ENCODE measurements around the gene TAPT1.

TAPT1 gene

DNA sequence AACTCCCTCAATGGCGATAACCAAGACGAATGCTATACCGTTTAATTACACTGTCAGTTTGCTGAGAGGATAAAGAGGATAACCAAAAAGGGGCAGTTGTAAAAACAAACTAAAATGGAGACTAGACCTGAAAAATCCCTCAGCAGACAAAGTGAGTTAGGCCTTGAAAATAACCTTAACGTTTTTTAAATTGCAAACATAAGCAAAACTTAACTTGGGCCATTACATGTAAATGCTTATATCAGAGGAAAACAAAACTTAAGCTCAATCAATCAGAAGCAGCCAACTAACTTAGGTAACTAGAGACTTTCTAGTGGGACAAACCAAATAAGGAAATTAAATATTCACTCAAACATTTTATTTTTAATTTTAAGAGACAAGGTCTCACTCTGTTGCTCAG is 17.0 kb upstream of the TAPT1 start:
- DNase-seq, result no peak

DNA sequence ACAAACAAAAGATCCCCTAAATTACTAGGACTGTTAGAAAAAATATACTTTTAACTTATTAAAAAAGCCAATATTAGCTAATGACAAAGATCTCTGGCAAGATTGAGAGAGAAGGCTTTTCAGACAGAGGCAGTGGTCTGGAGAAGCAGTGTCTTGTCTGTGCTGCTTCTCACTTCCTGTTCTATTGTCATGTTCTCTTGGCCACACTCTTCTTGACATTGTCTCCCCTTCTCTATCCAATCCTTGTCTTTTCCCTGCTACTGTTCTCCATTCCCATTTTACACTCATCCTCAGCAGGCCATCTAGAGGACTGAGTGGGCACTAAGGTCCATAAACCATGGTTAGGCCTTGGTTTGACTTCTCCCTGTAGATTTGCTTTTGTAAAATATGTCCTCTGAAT is 14.0 kb upstream of the TAPT1 start:
- DNase-seq, result no peak

DNA sequence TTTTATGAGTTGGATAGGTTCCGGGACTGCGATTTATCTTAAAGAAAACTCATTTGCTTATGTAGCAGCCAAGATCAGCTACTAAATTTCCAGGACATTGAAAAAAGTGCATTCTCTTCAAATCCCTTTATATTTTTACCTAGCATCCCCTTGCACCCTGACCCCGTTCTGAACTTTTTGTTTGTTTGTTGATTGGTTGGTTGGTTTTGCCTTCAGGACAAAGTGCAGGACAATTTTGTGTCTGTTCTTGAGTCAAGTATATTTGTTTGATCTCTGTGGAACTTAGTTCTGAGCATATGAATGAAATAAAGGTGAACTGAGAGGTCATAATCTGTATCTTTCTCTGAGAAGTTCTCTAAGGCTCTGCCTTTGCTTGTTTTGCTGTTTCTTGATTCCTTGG is 12.8 kb upstream of the TAPT1 start:
- no peak for DNase-seq

DNA sequence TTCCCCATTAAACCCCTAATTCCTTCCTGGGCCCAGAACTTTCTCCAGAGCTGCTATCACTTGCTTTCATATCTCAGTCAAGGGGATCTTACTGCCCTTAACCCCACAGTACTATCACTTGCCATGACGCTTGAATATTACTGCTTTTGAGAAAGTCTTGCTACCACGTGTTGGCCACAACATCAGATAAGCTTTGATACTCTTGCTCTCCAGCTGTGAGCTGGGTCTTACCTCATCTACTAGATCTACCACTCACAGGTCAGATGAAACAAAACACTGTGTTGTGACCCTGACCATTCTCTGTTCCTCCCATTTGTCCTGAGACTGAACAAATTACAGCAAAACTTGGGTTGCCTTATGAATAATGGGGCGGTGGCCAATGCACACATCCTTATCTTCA is 12.1 kb upstream of the TAPT1 start:
- DNase-seq, result no peak

DNA sequence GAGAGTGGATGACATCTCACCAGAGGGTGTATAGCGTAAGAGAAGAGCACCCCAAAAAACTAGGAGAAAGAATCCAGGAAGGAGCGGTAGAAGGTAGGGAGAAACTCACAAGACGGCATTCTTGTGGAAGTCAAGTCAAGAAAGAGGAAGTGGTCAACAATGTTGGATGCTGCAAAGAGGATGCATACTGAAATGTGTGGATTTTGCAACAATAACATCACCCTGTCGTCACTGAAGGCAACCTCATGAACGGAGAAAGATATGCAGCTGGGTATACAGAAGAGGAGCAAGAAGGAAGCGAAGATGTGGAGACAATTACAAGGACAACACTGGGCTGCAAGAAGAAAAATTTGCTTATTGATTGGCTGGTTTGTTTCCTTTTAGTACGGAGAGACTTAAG is 11.4 kb upstream of the TAPT1 start:
- no peak for DNase-seq

DNA sequence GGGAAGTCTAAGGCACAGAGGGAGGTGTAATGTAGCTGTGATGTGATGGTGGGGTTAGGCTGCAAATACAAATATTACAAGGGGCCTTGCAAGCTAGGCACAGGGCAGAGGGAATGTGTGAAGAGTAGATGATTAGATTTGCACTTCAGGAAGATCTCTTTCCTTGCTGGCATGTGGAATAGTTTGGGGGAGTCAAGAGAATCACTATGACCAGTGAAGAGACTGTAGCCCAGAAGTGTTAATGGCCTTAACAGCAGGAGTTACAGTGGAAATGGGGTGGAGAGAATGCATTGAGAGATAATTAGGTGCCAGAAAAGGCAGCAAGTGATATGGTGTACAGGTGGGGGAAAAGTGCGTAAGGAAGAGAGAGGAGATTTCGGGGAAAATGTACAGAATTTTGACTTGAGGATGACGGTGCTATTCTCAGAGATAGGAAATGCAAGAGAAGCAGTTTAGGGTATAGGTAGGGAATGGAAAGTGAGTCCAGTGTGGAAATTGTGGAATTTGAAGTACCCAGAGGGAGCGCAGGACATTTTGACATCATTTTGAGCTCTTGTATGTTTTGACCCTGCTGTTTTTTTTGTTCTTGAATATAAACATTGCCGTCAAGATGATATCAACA is 10.2 kb upstream of the TAPT1 start:
- DNase-seq, result no peak

DNA sequence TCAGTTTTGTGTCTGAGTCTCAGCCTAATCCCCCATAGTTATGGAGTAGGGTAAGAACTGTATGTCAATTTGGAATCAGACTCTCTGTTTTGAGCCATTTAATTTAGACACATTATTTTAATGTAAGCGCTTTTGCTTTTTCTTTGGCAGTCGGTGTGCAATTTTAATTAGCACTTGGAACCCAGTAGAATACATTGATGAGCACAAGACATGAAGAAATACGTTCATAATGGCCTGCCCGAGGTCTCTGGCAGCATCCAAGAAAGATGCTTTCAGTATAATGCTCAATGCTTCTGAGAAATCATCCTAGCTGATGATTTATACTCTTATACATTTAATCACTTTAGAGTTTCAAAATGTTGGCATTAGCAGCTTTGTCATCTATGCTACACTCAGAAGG is 8.9 kb upstream of the TAPT1 start:
- no peak for DNase-seq

DNA sequence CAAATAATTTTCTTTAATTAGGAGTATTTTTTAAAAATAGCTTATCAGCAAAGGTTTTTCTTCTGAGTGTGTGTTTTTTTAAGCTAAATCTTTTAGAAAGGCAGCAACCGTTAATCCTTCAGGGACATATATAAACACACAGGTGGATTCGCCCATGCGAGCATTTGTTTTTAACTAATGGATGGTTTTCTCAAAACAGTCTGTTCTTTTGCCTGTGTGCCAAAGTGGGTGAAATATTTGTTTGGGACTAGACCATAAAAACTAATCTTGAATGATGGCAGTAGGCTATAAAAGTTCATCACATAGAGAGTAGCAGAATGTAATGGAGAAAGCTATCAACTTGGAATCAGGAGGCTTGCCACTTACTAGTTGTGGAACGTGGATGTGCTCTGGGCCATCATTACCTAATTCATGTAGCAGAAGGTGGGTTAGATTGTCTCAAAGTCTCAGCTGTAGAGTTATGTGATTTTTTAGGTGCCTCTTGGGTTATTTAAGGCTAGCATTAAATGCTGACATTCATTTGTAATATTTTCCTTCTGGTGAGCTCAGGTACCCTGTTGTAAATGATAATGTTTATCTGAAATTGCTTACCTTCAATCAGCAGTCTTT is 7.4 kb upstream of the TAPT1 start:
- DNase-seq, result no peak

DNA sequence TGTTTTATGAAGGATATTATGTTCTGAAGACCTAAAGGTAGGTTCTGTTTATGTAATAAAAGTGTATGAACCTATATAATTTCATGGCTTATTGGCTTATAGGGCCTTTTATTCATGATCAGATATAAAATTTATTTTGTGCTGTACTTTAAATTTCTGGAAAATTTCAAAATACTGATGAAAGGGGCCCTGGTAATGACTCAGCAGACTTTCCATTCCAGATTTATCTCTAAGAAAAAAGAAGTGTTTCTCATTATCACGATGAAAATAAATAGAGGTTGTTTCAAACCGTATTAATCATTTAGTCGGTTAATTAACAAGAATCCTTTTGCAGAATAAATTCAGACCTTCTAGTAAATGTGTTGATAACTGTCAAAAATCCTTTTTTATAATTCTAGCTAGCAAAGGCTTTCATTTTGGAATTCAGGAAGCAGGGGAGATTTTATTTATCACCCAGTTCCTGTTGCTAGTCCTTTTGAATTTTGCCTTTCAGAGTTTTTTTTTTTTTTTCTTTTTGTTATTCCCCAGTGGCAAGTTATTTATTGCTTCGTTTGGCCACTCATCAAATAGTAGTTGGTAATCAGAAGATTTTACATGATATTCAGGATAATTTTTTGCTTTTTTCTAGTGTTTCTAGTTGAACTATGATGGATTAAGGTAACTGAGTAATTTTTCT is 5.4 kb upstream of the TAPT1 start:
- DNase-seq, result no peak

DNA sequence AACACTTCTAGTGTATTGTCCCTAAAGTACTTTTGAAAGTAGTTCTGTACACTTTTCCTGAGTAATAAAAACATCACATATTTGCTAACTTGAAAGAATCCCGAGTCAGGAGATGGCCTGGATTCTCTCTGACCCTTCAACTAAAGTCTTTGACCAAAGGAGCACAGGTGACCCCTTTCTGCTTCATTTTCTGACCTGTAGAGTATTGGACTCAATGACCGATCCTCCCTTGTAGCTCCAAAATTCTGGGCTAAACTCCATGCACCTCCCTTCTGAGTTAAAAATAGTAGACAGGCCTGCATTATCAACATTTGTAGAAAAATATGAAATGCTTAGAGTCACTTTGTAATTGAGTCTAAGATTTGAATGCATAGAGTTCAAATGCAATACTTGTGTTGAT is 4.0 kb upstream of the TAPT1 start:
- no peak for DNase-seq

DNA sequence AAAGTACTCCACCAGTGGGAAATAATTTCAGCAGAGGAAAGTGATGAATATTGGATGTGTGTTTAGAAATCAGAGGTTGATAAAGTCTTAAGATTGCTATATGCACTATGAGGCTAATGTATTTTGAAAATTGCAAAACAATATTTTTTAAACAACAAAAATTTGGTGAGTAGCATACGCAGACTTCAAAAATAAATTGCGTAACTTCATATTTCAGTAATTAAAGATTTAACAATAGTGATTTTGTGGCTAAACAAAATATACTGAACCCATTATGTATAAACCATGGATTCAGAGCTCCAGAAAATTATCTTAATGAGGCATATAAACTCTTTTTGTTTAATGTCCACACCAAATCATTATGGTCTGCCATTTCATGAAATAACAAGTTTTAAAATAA is 3.3 kb upstream of the TAPT1 start:
- no peak for DNase-seq

DNA sequence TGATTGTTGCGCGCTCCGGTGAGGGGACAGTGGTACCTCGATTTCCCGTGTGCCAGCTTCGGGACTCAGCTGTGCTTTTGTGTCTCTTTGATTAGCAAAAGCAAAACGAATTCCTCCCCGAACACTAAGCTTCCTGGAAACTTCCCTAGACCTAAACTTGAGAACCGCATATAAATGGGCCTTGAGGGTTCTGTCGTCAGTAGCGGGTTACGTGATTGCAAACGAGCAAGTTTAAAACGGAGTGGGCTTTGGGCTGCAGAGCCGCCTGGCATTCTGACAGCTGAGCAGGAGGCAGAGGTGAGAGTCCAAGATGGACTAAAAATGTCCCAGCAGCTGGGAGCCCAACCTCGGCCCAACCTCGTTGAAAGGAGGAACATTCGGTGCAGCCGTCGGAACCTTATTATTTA is 1.2 kb upstream of the TAPT1 start:
- DNase-seq, result no peak

DNA sequence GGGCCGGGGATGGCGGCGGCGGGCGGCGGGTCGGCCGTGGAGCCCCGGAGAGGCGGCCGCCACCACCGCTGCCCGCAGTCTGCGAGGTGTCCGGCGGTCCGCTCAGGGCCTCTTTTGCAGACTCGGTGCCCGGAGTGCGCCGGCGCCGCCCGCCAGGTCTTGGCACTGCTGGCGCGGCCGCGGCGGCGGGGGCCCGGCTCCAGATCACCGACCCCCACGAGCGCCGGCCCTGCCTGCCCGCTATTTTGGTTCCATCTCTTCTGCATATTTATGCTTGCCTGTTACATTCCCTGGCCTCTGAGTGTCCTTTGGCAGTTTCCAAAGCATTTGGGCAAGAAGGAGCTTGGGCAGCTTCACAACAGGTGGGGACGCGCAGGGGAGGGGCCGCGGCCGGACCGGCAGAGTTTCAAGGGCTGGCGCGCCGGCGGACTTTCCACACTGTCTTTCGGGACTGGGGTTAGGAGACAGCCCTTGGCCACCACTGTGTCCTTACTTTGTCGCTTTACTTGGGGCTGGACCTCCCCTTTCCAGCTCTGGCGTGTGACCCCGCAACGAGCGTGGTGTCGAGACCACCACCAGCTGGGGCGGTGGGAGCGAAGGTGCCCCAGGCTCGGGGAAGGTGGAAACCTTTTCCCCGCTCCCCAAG is 668 bp upstream of the TAPT1 start:
- no peak for DNase-seq

DNA sequence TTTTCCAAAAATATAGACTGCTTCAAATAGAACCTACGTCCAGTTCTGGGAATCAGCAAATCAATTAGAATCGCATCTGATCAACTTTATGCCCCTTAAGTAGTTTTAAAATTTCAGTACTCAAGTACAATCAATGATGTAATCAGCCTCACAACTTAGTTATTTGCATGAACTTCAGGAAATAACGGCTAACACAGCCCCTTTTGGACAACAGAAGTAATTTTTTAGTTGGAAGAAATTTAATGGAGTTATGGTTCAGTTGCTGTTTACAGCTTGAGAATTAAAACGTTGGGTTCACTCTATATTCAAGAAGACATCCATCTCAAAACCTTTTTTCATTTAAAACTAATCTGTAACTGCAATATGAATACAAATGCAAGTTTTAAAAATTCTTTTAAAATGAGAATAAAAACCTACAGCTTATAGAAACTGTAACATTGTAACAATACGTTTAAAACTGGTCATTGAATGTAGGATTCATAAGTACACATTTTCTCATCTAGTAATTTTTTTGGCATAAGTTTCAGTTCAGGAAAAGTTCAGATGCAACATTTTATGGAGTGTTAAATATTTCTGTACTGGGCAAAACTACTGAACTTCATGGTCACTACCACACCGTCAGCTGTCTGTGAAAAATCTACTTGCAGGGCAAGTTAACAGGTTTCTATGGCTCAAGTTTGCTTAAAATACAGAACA is 956 bp downstream of the TAPT1 start:
- no peak for DNase-seq

DNA sequence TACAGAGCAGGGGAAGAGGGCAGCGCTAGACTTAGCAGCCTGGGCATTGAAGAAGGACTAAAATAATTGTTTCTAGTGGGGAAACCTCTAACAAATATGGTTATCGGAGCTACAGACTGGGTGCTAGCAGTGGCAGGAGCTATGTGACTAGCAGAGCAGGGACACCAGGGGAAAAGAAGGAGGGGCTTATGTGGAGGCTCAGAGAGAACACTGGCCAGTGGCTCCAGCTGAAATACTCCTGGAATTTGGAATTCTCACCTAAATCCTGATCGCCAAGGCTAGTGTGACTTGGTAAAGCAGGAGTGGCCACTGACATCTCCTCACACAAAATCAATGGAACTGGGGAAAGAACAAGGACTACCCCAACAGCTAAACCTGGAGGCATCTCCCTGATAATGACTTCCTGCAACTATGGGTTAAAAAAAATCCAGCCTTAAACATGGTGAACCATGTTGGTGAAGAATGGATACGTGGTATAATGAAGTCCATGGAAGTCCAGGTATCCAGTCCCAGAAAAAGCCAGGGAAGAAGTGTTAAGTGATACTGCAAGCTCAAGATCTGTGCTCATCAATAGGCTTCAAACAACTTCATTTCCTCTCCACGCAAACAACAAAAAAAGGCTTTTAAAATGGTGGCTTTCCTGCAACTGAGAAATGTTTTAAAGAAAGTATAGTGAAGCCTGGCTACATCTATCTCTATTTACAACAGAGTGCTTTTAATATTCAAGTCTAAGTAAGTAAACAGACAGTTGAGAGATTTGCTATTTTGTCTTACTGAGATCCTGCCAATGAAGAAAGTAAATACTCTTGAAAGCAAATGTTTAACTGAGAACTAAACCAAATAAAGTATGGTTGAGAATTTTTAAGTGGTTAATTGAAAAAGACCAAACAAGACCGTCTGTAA is 1.8 kb downstream of the TAPT1 start:
- DNase-seq, result no peak

DNA sequence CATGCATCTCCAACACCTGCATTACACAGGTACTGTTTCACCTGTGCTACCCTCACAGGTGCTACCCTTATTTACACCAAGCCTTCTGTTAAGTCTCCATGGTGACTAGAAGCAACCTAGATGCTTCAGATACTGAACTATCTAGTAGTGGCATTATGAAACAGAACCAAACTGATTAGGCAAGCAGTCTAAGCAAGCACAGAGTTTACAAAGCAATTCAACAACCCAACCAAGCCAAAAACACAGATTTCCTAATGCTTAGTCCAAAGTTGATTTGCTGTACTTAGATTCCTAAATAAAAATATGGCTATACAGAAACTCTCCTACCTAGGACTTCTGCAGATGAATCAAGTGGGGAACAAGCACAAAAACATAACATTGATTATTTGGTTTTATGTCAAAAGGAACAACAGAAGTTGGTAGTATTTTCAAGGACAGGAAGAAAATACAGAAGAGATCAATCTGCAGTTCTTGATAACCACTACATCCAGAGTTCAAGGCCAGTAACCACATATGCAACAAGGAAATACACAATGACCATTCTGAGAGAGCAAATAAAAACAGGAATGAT is 3.2 kb downstream of the TAPT1 start:
- no peak for DNase-seq

DNA sequence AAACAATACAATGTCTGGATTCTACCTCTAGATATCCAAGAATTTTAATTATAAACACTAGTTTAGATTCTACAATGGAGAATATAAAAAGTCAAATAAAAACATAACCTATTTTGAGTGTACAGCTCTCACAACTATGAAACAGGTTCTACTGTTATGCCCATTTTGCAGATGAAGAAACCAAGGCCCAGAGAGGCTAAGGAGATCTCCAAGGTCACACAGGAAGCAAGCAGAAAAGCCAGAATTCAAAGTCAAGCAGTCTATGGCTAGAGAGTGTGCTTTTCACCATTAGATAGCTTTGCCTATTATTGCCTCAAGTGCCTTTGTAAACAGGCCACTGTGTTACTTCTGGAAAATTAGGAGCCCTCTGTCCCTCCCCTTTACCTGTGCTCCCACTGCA is 7.3 kb downstream of the TAPT1 start:
- no peak for DNase-seq

DNA sequence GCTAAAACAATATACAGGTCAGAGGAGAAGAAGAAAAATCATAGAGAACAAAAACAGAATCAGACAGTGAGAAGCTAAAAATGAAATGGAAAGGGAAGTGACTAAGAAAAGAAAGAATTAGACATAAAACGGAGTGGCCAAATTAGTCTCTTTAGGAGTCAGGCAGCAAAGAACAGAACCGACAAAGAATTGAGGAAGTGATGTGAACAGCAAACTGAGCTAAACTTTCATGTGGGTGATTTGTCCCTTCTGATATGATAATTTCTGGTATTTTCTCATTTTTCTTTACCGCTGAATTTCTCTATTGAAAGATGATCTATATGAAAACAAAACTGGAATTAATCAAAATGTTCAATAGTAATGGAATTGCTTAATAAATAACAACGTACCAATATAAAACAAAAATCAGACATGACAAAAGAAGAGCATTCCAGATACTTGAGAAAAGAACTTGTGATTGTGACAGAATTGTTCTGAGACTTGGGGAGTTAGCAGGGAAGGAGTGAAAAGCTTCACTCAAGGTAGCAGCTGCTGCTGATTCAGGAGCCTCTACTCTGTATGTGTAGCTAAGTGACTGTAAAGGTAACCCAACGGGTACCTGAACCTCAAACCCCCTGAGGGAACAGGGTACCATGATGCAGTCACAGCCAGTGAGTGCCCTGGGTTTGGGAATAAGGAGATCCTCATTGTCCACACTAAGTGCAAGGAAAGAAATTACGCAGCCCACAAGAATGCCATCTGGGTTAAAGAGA is 8.8 kb downstream of the TAPT1 start:
- no peak for DNase-seq

DNA sequence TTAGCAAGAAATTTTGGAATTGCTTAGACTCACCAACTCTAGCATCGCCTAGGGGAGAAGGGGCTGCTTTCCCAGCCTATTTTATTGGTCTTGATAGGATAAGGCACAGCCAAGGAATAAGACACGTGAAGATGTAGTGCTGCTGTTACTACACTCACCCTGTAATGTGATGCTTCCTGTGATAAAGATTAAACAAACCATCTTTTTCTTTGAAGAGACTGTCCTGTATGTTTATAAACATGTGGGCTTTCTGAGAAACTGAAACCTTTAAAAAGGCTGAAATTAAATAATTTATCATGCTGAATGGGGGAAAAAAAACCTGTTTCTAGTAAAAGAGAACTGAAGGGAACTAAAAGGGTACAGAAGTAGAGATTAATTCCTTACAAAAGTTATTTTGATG is 13.2 kb downstream of the TAPT1 start:
- DNase-seq, result no peak

DNA sequence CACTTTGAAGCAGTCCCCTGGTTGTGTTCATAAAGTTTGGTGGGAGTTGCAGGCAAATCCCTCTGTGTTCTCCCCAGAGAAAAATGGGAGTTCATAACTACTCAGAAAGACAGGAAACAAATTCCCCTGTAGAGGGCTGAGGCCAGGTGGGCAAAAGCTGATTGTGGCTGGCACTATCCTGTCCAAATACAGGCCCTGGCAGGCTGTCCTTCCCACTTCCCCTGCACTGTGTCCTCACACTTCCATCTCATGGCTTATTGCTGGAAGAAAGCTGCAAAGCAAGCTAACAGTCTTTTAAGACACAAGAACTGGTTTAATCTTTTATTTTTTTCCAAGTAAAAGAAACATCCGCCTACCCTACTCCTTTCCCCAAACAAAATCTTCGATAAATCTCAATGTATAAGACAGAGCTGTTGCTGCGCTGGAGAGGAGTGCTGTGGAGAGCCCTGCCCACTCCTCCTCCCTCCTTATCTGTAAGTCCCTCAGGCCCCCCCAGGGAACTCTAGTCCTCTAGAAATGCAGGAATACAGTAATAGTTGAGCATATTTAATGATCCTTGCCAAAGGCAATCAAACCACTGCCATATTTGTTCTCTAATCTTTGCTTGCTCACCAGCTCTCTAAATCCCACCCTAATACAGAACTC is 14.0 kb downstream of the TAPT1 start:
- DNase-seq, result no peak

DNA sequence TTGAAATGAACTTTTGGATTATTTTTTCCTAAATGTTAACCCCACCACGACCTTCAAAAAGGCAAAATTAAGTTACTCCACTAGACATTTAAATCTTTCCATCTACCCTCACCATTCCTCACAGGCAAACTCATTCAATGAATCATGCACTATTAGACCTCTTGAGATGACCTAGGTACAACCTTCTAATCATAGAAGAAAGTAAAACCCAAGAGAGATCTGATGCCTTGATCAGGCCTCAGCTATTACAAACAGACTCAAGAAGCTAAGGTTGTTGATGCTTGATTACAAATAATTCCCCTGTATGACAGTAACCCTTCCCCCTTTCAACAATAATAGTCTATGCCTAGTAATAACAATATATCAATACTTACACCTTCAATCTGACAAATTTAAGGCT is 18.9 kb downstream of the TAPT1 start:
- no peak for DNase-seq
